Smooth muscle cell of trachea (primary cell): ENCODE results near the gene C20orf96. TPM values are rescaled to one million over a fixed set of nuclear protein-coding genes. Genes with fewer than 3 reads are reported as not detected.

Source experiments
- total RNA-seq: library from RNA; depleted of rRNA; stranded (reverse); fragments of >200 nt; gene quantifications from 2 replicates; pipeline ENCODE4 v1.2.1, GENCODE V29; 2014

C20orf96 gene
- total RNA-seq: 3.0 and 7.9 TPM in 2 replicates

GRCh38 chr20:290084-290831, at the start of gene C20orf96:
TSS of gene C20orf96 (minus strand) at chr20:290750. CDS start at chr20:290610, 140 bp downstream.

GRCh38 chr20:325045-325888, 34.7 kb upstream of the C20orf96 start, which contains the start of gene SOX12:
TSS of gene SOX12 (plus strand) at chr20:325552. CDS start at chr20:325925, 373 bp downstream.

GRCh38 chr20:297098-297924, 6.8 kb upstream of the C20orf96 start, which contains the start of gene ZCCHC3:
TSS of gene ZCCHC3 (plus strand) at chr20:297570. CDS start at chr20:297587, 17 bp downstream.

DNA sequence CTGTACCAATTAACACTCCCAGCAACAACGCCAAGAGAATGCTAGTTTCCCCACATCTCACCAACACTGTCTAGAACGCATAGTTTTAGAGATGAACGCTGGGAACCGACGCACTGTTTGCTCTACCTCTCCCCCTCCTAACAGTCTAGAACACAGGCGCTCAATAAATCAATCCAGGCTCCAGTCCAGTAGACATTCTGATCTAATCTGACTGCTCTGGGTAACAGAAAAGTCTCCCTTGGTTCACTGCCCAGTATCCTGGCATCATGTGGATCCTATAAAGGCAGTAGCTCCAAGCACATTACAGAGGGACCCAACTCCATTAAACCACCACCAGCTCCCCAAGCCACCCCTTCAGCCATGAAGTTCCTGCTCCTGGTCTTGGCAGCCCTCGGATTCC, 33.1 kb downstream of the C20orf96 start, which contains the start of gene DEFB132:
TSS of gene DEFB132 (plus strand) at position 306 of the 400 bp plus-strand sequence. CDS start at position 361, 55 bp downstream.

GRCh38 chr20:226958-227357, 63.6 kb downstream of the C20orf96 start, which contains the start of gene DEFB129:
TSS of gene DEFB129 (plus strand) at chr20:227258. CDS start at chr20:227289, 31 bp downstream.

Other genes starting within 250 kb of the C20orf96 start
- gene DEFB125, start 203.1 kb downstream of the C20orf96 start, total RNA-seq: not detected in 2 replicates
- not detected in 2 replicates for gene DEFB126, start 148.2 kb downstream of the C20orf96 start, total RNA-seq
- not detected in 2 replicates for gene DEFB127, start 133.3 kb downstream of the C20orf96 start, total RNA-seq
- not detected in 2 replicates for gene DEFB128, start 101.0 kb downstream of the C20orf96 start, total RNA-seq
- not detected in 2 replicates for gene DEFB129, start 63.5 kb downstream of the C20orf96 start, total RNA-seq
- gene DEFB132, start 33.0 kb downstream of the C20orf96 start, total RNA-seq: not detected in 2 replicates
- 10.3 and 13.2 TPM in 2 replicates for gene ZCCHC3, start 6.8 kb upstream of the C20orf96 start, total RNA-seq
- gene SOX12, start 34.8 kb upstream of the C20orf96 start, total RNA-seq: 9.5 and 10.9 TPM in 2 replicates
- 62.2 and 67.9 TPM in 2 replicates for gene NRSN2, start 56.4 kb upstream of the C20orf96 start, total RNA-seq
- 36.7 and 91.3 TPM in 2 replicates for gene TRIB3, start 90.0 kb upstream of the C20orf96 start, total RNA-seq
- 91.0 and 119 TPM in 2 replicates for gene RBCK1, start 117.5 kb upstream of the C20orf96 start, total RNA-seq
- gene TBC1D20, start 171.8 kb upstream of the C20orf96 start, total RNA-seq: 36.1 and 45.7 TPM in 2 replicates